H9 (cell line): ENCODE results near the gene ANGEL1. TPM values are rescaled to one million over a fixed set of nuclear protein-coding genes. Genes with fewer than 3 reads are reported as not detected.

Source experiments
- DNase-seq: peaks from one replicate; pipeline ENCODE4 v3.0.0-alpha.2; 2017
- H2AFZ ChIP-seq: one replicate; pipeline ENCODE4 v1.6.1; 2013; ENCODE audit warnings: mild to moderate bottlenecking, low read length, control low read depth, moderate library complexity
- H2AK5ac ChIP-seq: 2 replicates; pipeline ENCODE4 v1.6.1; 2013; ENCODE audit warnings: low read length, control low read depth, mixed read lengths; ENCODE audit not compliant: insufficient read length
- H2BK120ac ChIP-seq: one replicate; pipeline ENCODE4 v1.6.1; 2013; ENCODE audit warnings: low read depth, mild to moderate bottlenecking, low read length, control low read depth, inconsistent platforms; ENCODE audit not compliant: poor library complexity, severe bottlenecking
- H2BK12ac ChIP-seq: 2 replicates; pipeline ENCODE4 v1.6.1; 2013; ENCODE audit warnings: low read length, control low read depth, mixed read lengths, low read depth; ENCODE audit not compliant: insufficient read length
- H2BK15ac ChIP-seq: 2 replicates; pipeline ENCODE4 v1.6.1; 2013; ENCODE audit warnings: low read depth, low read length, control low read depth
- H2BK20ac ChIP-seq: one replicate; pipeline ENCODE4 v1.6.1; 2013; ENCODE audit warnings: low read depth, mild to moderate bottlenecking, low read length, control low read depth, inconsistent platforms; ENCODE audit not compliant: poor library complexity, severe bottlenecking
- H2BK5ac ChIP-seq: 2 replicates; pipeline ENCODE4 v1.6.1; 2013; ENCODE audit warnings: low read length, control low read depth, mixed read lengths; ENCODE audit not compliant: insufficient read length
- H3K14ac ChIP-seq: 2 replicates; pipeline ENCODE4 v1.6.1; 2013; ENCODE audit warnings: low read length, control low read depth; ENCODE audit not compliant: insufficient read depth
- H3K18ac ChIP-seq: 2 replicates; pipeline ENCODE4 v1.6.1; 2013; ENCODE audit warnings: low read depth, mild to moderate bottlenecking, mixed read lengths, low read length, control low read depth; ENCODE audit not compliant: insufficient read length
- H3K23ac ChIP-seq: 2 replicates; pipeline ENCODE4 v1.6.1; 2013; ENCODE audit warnings: low read length, control low read depth, mixed read lengths, low read depth; ENCODE audit not compliant: insufficient read length
- H3K23me2 ChIP-seq: 2 replicates; pipeline ENCODE4 v1.6.1; 2013; ENCODE audit warnings: low read depth, mild to moderate bottlenecking, mixed read lengths, low read length, control low read depth; ENCODE audit not compliant: insufficient read length, poor library complexity, severe bottlenecking
- H3K27ac ChIP-seq: 2 replicates; pipeline ENCODE4 v1.5.1; 2013; ENCODE audit warnings: low read length, control low read depth, mixed read lengths, low read depth; ENCODE audit not compliant: insufficient read length
- H3K27me3 ChIP-seq: 2 replicates; pipeline ENCODE4 v1.6.1; 2013; ENCODE audit warnings: low read length, control low read depth, inconsistent platforms; ENCODE audit not compliant: insufficient read depth
- H3K4ac ChIP-seq: 2 replicates; pipeline ENCODE4 v1.6.1; 2013; ENCODE audit warnings: low read depth, mild to moderate bottlenecking, control low read depth, inconsistent platforms, low read length, moderate library complexity
- H3K4me1 ChIP-seq: 2 replicates; pipeline ENCODE4 v1.6.1; 2013; ENCODE audit warnings: low read length, control low read depth, inconsistent platforms; ENCODE audit not compliant: insufficient read depth
- H3K4me2 ChIP-seq: 2 replicates; pipeline ENCODE4 v1.6.1; 2013; ENCODE audit warnings: low read length, control low read depth, mixed read lengths; ENCODE audit not compliant: insufficient read length, insufficient read depth
- H3K56ac ChIP-seq: 2 replicates; pipeline ENCODE4 v1.6.1; 2013; ENCODE audit warnings: low read depth, mild to moderate bottlenecking, mixed read lengths, low read length, control low read depth; ENCODE audit not compliant: insufficient read length
- H3K79me1 ChIP-seq: 2 replicates; pipeline ENCODE4 v1.6.1; 2013; ENCODE audit warnings: low read depth, mild to moderate bottlenecking, moderate library complexity, low read length, control low read depth, inconsistent platforms; ENCODE audit not compliant: insufficient read depth, poor library complexity, severe bottlenecking
- H3K79me2 ChIP-seq: 2 replicates; pipeline ENCODE4 v1.6.1; 2013; ENCODE audit warnings: low read length, control low read depth, inconsistent platforms; ENCODE audit not compliant: insufficient read depth
- H3K9ac ChIP-seq: 2 replicates; pipeline ENCODE4 v1.6.1; 2013; ENCODE audit warnings: low read length, control low read depth, mixed read lengths; ENCODE audit not compliant: insufficient read length; ENCODE audit errors: extremely low read depth
- H3K9me3 ChIP-seq: one replicate; pipeline ENCODE4 v1.6.1; 2013; ENCODE audit warnings: low read depth, low read length, inconsistent platforms; ENCODE audit not compliant: control insufficient read depth
- H3T11ph ChIP-seq: one replicate; pipeline ENCODE4 v1.6.1; 2013; ENCODE audit warnings: mild to moderate bottlenecking, low read length, control low read depth, inconsistent platforms
- H4K20me1 ChIP-seq: one replicate; pipeline ENCODE4 v1.6.1; 2013; ENCODE audit not compliant: control insufficient read depth, insufficient read length, insufficient read depth
- H4K5ac ChIP-seq: 2 replicates; pipeline ENCODE4 v1.6.1; 2013; ENCODE audit warnings: low read depth, mild to moderate bottlenecking, mixed read lengths, low read length, control low read depth; ENCODE audit not compliant: insufficient read length
- H4K8ac ChIP-seq: replicated peaks from 2 replicates; pipeline ENCODE4 v1.6.1; 2013; ENCODE audit warnings: low read length, control low read depth, mixed read lengths, low read depth; ENCODE audit not compliant: insufficient read length
- H4K91ac ChIP-seq: 2 replicates; pipeline ENCODE4 v1.6.1; 2013; ENCODE audit warnings: low read depth, mild to moderate bottlenecking, moderate library complexity, mixed read lengths, low read length, control low read depth; ENCODE audit not compliant: insufficient read length
- H3K27ac Mint-ChIP-seq, 3 experiments: 2 replicates in 2 of 3; 3 replicates in 1 of 3; pipeline ENCODE4 v1.8.0; 2020 to 2021; ENCODE audit warnings: mixed read lengths in 3 of 3, mild to moderate bottlenecking in 1 of 3, moderate library complexity in 1 of 3
- H3K27me3 Mint-ChIP-seq: 2 replicates; pipeline ENCODE4 v1.8.0; 2021; ENCODE audit warnings: low read depth, mild to moderate bottlenecking, moderate library complexity, mixed read lengths
- H3K36me3 Mint-ChIP-seq, 3 experiments: 2 replicates in 2 of 3; 3 replicates in 1 of 3; pipeline ENCODE4 v1.8.0; 2020 to 2021; ENCODE audit warnings: low read depth in 3 of 3, mixed read lengths in 3 of 3; ENCODE audit not compliant: insufficient read depth in 1 of 3
- H3K4me1 Mint-ChIP-seq, 2 experiments: 2 replicates each; pipeline ENCODE4 v1.8.0; 2020; ENCODE audit warnings: mixed read lengths in 2 of 2
- H3K4me3 Mint-ChIP-seq, 2 experiments: 2 replicates in 1 of 2; 3 replicates in 1 of 2; pipeline ENCODE4 v1.8.0; 2020 to 2021; ENCODE audit warnings: mild to moderate bottlenecking in 2 of 2, mixed read lengths in 2 of 2, moderate library complexity in 1 of 2
- H3K9me3 Mint-ChIP-seq, 2 experiments: 2 replicates in 1 of 2; 3 replicates in 1 of 2; pipeline ENCODE4 v1.8.0; 2020; ENCODE audit warnings: mild to moderate bottlenecking in 2 of 2, mixed read lengths in 2 of 2, moderate library complexity in 1 of 2
- WGBS: extraction: QIAGEN DNeasy Blood & Tissue Kit; methylation state at CpG from one replicate; pipeline ENCODE4 v1.1.7; 2013; ENCODE audit warnings: missing lambda C conversion rate, low lambda C conversion rate, mixed read lengths; ENCODE audit not compliant: insufficient read length; ENCODE audit errors: extremely low coverage; 5-methylcytosine and 5-hydroxymethylcytosine counted together
- total RNA-seq: library from RNA; stranded (reverse); gene quantifications from 2 replicates; pipeline ENCODE4 v1.2.1, GENCODE V29; 2021
- TF ChIP-seq, protein P1 (sequence below): fragments of 200-600 bp; sonication (generic); conservative IDR thresholded peaks from 3 replicates; pipeline ENCODE4 v1.8.0; 2021; ENCODE audit warnings: antibody characterized with exemption, mild to moderate bottlenecking

The ANGEL1 gene
- total RNA-seq, 1 experiment from 2014 or later = 21.5 TPM

- Histone ChIP-seq H2AK5ac (no peak overlapping the region), H3T11ph (no peak overlapping the region), H4K20me1 (no peaks in the 10 kb centered on the region), H3K4me1 (peaks cover 7% of the 10 kb centered on the region; the same call in 1 of the 2 replicates), H4K91ac (no peak overlapping the region), H4K8ac (no peak overlapping the region), H3K14ac (no peak overlapping the region), H3K4me2 (no peak overlapping the region), H3K56ac (no peak overlapping the region), H4K5ac (no peak overlapping the region), H2BK5ac (no peak overlapping the region), H3K27me3 (no peaks in the 10 kb centered on the region), H2BK20ac (no peak overlapping the region), H3K79me2 (no peaks in the 10 kb centered on the region), H2AFZ (no peak overlapping the region), H2BK15ac (no peak overlapping the region), H3K18ac (no peak overlapping the region), H3K9me3 (no peaks in the 10 kb centered on the region), H2BK120ac (no peak overlapping the region), H3K4ac (no peak overlapping the region), H3K23ac (no peak overlapping the region), H3K79me1 (no peaks in the 10 kb centered on the region), H3K27ac (no peak overlapping the region), H2BK12ac (no peak overlapping the region), H3K9ac (no peak overlapping the region), H3K23me2 (no peaks in the 10 kb centered on the region)
- H3K27ac Mint-ChIP-seq = no peak overlapping the region
- no peak overlapping the region for H3K4me3 Mint-ChIP-seq
- DNase-seq = peak; percentile 23
- TF ChIP-seq, protein P1, sequence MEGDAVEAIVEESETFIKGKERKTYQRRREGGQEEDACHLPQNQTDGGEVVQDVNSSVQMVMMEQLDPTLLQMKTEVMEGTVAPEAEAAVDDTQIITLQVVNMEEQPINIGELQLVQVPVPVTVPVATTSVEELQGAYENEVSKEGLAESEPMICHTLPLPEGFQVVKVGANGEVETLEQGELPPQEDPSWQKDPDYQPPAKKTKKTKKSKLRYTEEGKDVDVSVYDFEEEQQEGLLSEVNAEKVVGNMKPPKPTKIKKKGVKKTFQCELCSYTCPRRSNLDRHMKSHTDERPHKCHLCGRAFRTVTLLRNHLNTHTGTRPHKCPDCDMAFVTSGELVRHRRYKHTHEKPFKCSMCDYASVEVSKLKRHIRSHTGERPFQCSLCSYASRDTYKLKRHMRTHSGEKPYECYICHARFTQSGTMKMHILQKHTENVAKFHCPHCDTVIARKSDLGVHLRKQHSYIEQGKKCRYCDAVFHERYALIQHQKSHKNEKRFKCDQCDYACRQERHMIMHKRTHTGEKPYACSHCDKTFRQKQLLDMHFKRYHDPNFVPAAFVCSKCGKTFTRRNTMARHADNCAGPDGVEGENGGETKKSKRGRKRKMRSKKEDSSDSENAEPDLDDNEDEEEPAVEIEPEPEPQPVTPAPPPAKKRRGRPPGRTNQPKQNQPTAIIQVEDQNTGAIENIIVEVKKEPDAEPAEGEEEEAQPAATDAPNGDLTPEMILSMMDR = no peak
- peaks cover 0 to 1% (median 0%) of the 10 kb centered on the region in 3 experiments; a peak in 1 of 7 replicates for H3K36me3 Mint-ChIP-seq
- H3K4me1 Mint-ChIP-seq = peaks cover 30 to 38% of the 10 kb centered on the region in 2 experiments
- peaks cover 11% of the 10 kb centered on the region for H3K27me3 Mint-ChIP-seq
- no peaks in the 10 kb centered on the region for H3K9me3 Mint-ChIP-seq
- no CpG with 5 or more reads among the region's 9 CpGs for WGBS
These were observed 41.2 kb downstream of the ANGEL1 start for GRCh38 chr14:76771437-76771980.
